HG02970 (cell line): Measurements from ENCODE around the gene NOVA2.
A peak's percentile ranks its signal among the peaks of the same experiment; 100 is the strongest.
"Not testable (repeated sequence)": the region's sequence is repeated elsewhere in the genome, so short reads cannot be mapped to it uniquely, and the experiment has no call there.

ENCODE experiments used
- ATAC-seq: cut with Tn5 transposase; IDR thresholded peaks from one replicate; pipeline ENCODE4 v1.9.1; 2021; ENCODE audit warnings: mild to moderate bottlenecking, moderate library complexity, moderate number of reproducible peaks; ENCODE audit not compliant: unreplicated experiment, low FRiP score

The NOVA2 gene

DNA sequence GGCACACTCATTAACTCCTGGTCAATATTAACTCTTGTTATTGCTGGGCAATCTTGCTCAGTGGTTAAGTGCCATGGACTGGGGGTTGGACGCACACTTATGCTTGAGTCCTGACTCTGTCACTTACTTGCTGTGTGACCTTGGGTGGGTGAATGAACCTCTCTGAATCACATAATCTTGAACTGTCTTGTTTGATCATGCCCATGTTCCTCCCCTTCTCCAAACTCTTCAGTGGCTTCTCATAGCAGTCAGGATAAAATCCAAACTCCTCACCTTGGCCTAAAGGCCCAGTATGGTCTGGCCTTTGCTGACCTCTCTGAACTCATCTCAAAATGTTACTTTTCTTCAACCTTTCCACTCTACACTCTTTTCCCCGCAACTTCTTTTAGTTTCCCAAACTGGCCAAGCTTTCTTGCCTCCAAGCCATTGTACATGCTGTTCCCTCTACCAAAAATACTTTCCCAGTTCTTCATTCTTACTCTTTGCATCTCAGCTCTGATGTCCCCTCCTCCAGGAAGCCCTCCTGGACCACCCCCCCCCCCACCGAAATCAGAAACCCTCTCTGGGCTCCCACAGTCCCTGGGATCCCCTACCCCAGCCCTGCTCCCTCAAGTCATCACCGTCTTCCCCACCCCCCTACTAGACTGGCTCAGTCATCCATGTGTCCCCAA lies 73.6 kb downstream of the NOVA2 start:
- no peak for ATAC-seq

GRCh38 chr19:45899253-45899652 lies 74.4 kb downstream of the NOVA2 start:
- no peak for ATAC-seq

- no peak for ATAC-seq
Observed at GRCh38 chr19:45897261-45897812, 76.3 kb downstream of the NOVA2 start.

DNA sequence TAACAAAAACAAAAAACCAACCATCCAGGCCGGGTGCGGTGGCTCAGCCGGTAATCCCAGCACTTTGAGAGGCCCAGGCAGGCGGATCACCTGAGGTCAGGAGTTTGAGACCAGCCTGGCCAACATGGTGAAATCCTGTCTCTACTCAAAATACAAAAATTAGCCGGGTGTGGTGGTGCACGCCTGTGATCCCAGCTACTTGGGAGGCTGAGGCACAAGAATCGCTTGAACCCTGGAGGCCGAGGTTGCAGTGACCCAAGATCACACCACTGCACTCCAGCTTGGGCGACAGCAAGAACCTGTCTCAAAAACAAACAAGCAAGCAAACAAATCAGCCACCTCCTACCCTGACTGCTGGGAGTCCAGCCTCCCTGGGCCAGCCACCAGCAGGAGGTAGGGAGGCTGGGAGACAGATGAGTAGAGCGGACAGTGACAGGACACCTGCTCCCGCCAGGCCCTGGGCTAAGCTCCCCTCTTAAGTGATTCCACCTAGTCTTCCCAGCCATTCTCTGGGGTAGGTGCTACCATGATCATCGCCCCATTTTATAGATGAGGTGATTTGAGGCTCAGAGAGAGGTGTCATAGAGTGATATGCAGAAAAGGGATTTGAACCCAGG lies 77.6 kb downstream of the NOVA2 start:
- not testable (repeated sequence) for ATAC-seq

DNA sequence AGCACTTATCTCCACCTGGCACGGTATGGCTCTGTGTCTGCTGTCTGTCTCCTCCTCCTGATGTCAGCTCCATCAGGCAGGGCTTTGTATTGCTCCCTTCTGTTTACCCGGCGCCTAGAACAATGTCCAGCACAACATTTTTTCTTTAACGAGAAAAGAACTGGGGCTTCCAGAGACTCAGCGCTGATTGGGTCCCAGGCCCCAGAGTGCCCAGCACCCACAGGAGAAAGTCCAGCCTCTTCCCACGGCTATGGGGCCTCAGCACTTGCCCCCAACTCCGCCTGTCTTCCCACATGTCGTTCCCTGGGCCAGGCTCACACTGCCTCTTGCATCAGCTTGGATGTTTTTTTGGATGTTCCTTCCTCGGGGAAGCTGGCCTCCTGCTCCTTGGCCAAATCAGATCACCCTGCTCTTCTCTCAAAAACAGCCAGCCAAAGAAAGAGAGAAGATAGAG lies 78.1 kb downstream of the NOVA2 start:
- ATAC-seq: no peak

- no peak for ATAC-seq
Observed at GRCh38 chr19:45890877-45891276, 82.8 kb downstream of the NOVA2 start.

GRCh38 chr19:45889210-45889885 lies 84.3 kb downstream of the NOVA2 start:
- no peak for ATAC-seq

GRCh38 chr19:45887200-45887710 lies 86.4 kb downstream of the NOVA2 start:
- no peak for ATAC-seq

DNA sequence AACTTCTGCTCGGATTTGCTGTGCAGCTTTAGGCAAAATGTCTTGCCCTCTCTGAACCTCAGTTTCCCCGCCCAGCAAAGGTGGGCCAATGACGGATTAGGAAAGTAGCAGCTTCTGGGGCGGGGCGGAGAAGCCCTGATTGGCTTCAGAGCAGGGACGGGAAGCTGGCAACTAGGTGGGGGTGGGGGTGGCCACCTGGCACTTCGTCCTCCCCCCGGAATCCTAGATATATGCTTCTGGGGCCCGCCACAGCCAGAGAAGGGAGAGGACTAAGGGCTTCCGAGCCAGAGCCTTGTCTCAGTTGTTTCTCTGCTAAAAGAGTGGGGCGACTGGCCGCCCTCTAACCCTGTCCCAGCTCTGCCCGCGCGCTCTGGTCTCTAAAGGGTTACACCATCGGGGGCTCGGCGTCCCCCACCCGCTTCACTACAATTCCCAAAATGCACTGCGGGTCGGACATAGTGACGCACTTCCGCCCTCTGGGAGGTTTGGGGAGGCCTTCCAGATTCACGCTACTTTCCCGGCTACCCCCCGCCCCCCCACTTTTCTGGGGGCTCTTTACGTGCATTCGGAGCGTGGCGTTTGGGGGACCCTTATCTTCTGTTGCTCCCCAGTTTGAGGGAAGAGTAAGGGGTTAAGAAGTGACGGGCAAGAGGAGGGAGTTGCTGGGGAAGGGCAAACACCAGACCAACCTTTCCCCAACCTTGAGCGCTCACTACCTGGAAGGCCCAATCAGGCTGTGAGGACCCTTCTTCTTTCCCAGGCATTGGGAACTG lies 87.1 kb downstream of the NOVA2 start:
- ATAC-seq: peak; percentile 53

- ATAC-seq: peak; percentile 42
Observed at GRCh38 chr19:45885556-45886426, 87.9 kb downstream of the NOVA2 start, which contains the start of gene IRF2BP1. TSS of gene IRF2BP1 (minus strand) at chr19:45886141. CDS start at chr19:45885774, 367 bp downstream.

DNA sequence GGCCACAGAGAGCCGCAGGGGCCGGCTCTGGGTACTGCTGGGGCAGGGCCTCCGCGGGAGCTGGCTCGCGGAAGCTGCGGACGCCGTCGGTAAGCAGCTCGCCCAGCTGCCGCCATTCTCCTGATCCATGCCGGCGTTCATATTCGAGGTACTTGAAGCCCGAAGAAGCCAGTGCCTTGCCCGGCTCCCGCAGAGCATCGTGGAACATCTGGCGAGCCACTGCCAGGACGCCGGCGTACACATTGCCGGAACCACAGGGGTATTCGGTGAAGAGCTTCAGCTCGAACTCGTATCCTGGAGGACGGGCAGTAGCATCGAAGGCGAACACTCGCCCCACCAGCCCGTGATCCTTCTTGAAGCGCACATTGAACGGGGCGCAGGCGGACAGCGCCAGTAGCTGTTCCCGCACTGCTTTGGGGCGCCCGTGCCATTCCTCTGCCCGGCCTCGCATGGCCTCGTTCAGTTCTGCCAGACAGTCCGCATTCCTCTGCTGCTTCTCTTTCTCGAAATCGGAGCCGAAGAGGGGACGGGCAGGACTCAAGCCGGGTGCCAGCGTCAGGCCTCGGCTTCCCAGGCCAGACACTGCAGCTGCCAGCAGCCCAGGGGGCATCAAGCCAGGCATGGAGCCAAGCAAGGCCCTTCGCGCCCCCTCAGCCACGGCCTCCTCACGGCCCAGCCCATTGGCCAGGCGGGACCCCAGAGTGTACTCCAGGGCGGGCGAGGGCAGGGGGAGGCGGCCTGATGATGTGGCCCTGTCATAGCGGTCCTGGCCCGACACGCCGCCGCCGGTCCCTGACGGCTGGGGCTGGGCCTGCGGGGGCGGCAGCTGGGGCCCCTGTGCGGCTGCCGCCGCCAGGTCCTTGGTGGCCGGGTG lies 88.7 kb downstream of the NOVA2 start:
- ATAC-seq: no peak

- ATAC-seq: no peak
Observed at GRCh38 chr19:45883881-45884681, 89.6 kb downstream of the NOVA2 start.
